ENCODE data around the gene SPAG16. TPM values are rescaled to one million over a fixed set of nuclear protein-coding genes. Genes with fewer than 3 reads are reported as not detected.

Gene SPAG16
- total RNA-seq, 1 experiment from 2014 or later: 30.0 TPM

- Histone ChIP-seq H3K9me2 (ENCODE audit: insufficient read depth) (no peaks in the 10 kb centered on the region), H3K27ac (no peak overlapping the region), H3K79me2 (ENCODE audit: low read depth) (no peaks in the 10 kb centered on the region), H2AFZ (no peak overlapping the region), H3K4me1 (replicated peaks; ENCODE audit: insufficient read depth) (peaks cover 17% of the 10 kb centered on the region), H3F3A (ENCODE audit: insufficient read depth, low read depth) (no peaks in the 10 kb centered on the region), H4K20me1 (ENCODE audit: insufficient read depth) (no peaks in the 10 kb centered on the region), H3K4me3 (no peak overlapping the region), H3K9me3 (ENCODE audit: insufficient read depth, low read depth) (no peaks in the 10 kb centered on the region), H3K4me2 (no peak overlapping the region), H3K27me3 (ENCODE audit: insufficient read depth, low read depth) (no peaks in the 10 kb centered on the region), H3K36me3 (ENCODE audit: low read depth) (no peaks in the 10 kb centered on the region)
- CTCF ChIA-PET: no interaction called here
- TF ChIP-seq CTCF (conservative IDR thresholded peaks at IDR 0.05) (no peak), EZH2 (IDR thresholded peaks at IDR 0.05; ENCODE audit: low read depth) (no peak)
- BruUV-seq (replicated peaks): no TSS peak
- intact Hi-C loops (cut with micrococcal nuclease; ENCODE audit: unreplicated experiment): no loop called here
- no peak for DNase-seq
- POLR2A ChIA-PET (ENCODE audit: unreplicated experiment): interaction anchor here (0.7 kb wide), 1 partner anchor 56 kb away, joined by 5 read pairs; no protein-coding TSS in a partner anchor
Measured at GRCh38 chr2:214376618-214377285, 1092.5 kb downstream of the SPAG16 start.

- ChIA-PET CTCF (no interaction called here), POLR2A (ENCODE audit: unreplicated experiment) (interaction anchor here (0.7 kb wide), 1 partner anchor 56 kb away, joined by 5 read pairs; no protein-coding TSS in a partner anchor)
- H3K9me2 ChIP-seq (ENCODE audit: insufficient read depth): no peaks in the 10 kb centered on the region
- H3K9me3 ChIP-seq (ENCODE audit: insufficient read depth, low read depth): no peaks in the 10 kb centered on the region
- intact Hi-C loops (cut with micrococcal nuclease; ENCODE audit: unreplicated experiment): no loop called here
- TF ChIP-seq EZH2 (IDR thresholded peaks at IDR 0.05; ENCODE audit: low read depth) (no peak), CTCF (conservative IDR thresholded peaks at IDR 0.05) (no peak)
- H4K20me1 ChIP-seq (ENCODE audit: insufficient read depth): no peaks in the 10 kb centered on the region
- no peaks in the 10 kb centered on the region for H3K36me3 ChIP-seq (ENCODE audit: low read depth)
- no peaks in the 10 kb centered on the region for H3K27me3 ChIP-seq (ENCODE audit: insufficient read depth, low read depth)
- no peak overlapping the region for H2AFZ ChIP-seq
- H3K4me3 ChIP-seq: no peak overlapping the region
- peaks cover 17% of the 10 kb centered on the region for H3K4me1 ChIP-seq (replicated peaks; ENCODE audit: insufficient read depth)
- BruUV-seq (replicated peaks): no TSS peak
- no peaks in the 10 kb centered on the region for H3K79me2 ChIP-seq (ENCODE audit: low read depth)
- no peaks in the 10 kb centered on the region for H3F3A ChIP-seq (ENCODE audit: insufficient read depth, low read depth)
- no peak for DNase-seq
- no peak overlapping the region for H3K27ac ChIP-seq
- no peak overlapping the region for H3K4me2 ChIP-seq
Measured at GRCh38 chr2:214377286-214377624, 1093.0 kb downstream of the SPAG16 start.

- peak; percentile 50 to 84 for DNase-seq
- no peaks in the 10 kb centered on the region for H3F3A ChIP-seq (ENCODE audit: insufficient read depth, low read depth)
- POLR2A ChIA-PET (ENCODE audit: unreplicated experiment): interaction anchor here (0.6 kb wide), 2 partner anchors 891 to 1095 kb away, joined by 6 to 9 read pairs; partner anchors contain the start of gene SPAG16
- no peak overlapping the region for H2AFZ ChIP-seq
- no peak overlapping the region for H3K4me3 ChIP-seq
- BruUV-seq (replicated peaks): no TSS peak
- H3K27me3 ChIP-seq (ENCODE audit: insufficient read depth, low read depth): no peaks in the 10 kb centered on the region
- CTCF ChIA-PET: no interaction called here
- no peaks in the 10 kb centered on the region for H3K9me3 ChIP-seq (ENCODE audit: insufficient read depth, low read depth)
- H3K36me3 ChIP-seq (ENCODE audit: low read depth): no peaks in the 10 kb centered on the region
- intact Hi-C loops (cut with micrococcal nuclease; ENCODE audit: unreplicated experiment): loop anchor here (1.0 kb wide), 2 partner anchors 309 to 383 kb away; no protein-coding TSS in a partner anchor
- no peaks in the 10 kb centered on the region for H4K20me1 ChIP-seq (ENCODE audit: insufficient read depth)
- H3K4me1 ChIP-seq (replicated peaks; ENCODE audit: insufficient read depth): peaks cover 17% of the 10 kb centered on the region
- H3K9me2 ChIP-seq (ENCODE audit: insufficient read depth): no peaks in the 10 kb centered on the region
- TF ChIP-seq EZH2 (IDR thresholded peaks at IDR 0.05; ENCODE audit: low read depth) (no peak), CTCF (conservative IDR thresholded peaks at IDR 0.05) (no peak)
- no peak overlapping the region for H3K27ac ChIP-seq
- no peaks in the 10 kb centered on the region for H3K79me2 ChIP-seq (ENCODE audit: low read depth)
- 0 out of 2 replicates have a peak overlapping the region, but pooled peaks have one; percentile 2 for H3K4me2 ChIP-seq
Measured at GRCh38 chr2:214378455-214379103, 1094.3 kb downstream of the SPAG16 start.

Measured in PC-9 (cell line).